ENCODE measurements around the gene CPB1.

The CPB1 gene

GRCh38 chr3:148825476-148825875, 2.1 kb upstream of the CPB1 start:
- TF ChIP-seq SPI1 (IDR thresholded peaks at IDR 0.05; ENCODE audit: low read depth, low read length), result no peak
- TF ChIP-seq POLR2AphosphoS5 (IDR thresholded peaks at IDR 0.05; ENCODE audit: low read depth, low read length), result no peak
- no peak for TF ChIP-seq POLR2A (IDR thresholded peaks at IDR 0.05; ENCODE audit: low read depth, low read length)
- TF ChIP-seq TAF1 (IDR thresholded peaks at IDR 0.05; ENCODE audit: low read depth, low read length), result no peak
- TF ChIP-seq POU2F2 (IDR thresholded peaks at IDR 0.05; ENCODE audit: low read depth, low read length), result no peak
- no peak for FAIRE-seq
- no peak for DNase-seq (ENCODE audit: insufficient read length, low spot score)

DNA sequence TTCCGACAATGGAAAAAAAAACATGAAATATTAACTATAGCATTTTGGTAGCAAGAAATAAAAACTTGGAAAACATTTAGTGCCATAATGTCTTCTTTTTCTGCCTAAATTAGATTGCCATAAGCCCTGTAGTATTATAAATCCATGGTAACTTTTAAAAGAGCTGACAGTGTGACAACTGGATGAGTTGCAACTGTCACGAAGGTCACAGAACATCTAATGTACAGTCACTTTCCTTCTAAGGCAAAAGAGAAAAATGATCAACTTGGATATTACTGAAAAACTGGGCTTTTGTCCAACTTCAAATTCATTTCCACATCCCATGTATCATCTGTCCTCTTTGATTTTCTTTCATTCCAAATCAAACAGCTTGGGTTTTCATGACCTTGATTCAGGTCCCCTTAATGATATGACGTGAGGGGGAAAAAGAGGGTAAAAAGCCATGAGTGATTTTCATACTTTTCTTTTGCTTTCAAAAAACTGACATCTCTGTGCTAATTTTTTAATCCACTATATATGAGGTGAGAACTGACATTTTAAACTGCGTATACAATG, 602 bp downstream of the CPB1 start:
- DNase-seq (ENCODE audit: insufficient read length, low spot score), result no peak
- FAIRE-seq, result no peak
- TF ChIP-seq POLR2A (IDR thresholded peaks at IDR 0.05; ENCODE audit: low read depth, low read length), result no peak
- TF ChIP-seq POLR2AphosphoS5 (IDR thresholded peaks at IDR 0.05; ENCODE audit: low read depth, low read length), result no peak
- no peak for TF ChIP-seq TAF1 (IDR thresholded peaks at IDR 0.05; ENCODE audit: low read depth, low read length)
- TF ChIP-seq POU2F2 (IDR thresholded peaks at IDR 0.05; ENCODE audit: low read depth, low read length), result no peak
- no peak for TF ChIP-seq PAX5 (IDR thresholded peaks at IDR 0.05; ENCODE audit: insufficient read depth, low read length, severe bottlenecking)

DNA sequence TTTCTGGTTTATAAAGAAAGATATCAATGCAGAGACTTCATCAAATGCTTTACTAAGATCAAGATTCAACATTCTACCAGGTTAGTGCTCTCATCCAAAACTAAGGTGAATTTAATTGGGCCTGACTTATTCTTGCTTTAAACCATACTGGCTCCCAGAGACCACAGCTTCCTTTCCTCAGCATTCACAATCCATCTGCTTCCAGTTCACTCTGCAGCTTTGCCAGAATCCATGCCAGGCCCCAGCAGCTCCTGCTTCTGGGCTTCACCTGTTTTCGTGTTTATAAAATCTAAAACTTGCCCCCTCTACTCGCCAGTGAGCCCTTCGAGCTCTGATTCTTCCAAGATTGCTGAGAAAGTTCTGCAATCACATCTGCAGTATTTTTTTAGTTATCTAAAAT, 2.3 kb downstream of the CPB1 start:
- TF ChIP-seq POLR2AphosphoS5 (IDR thresholded peaks at IDR 0.05; ENCODE audit: low read depth, low read length), result no peak
- TF ChIP-seq SPI1 (IDR thresholded peaks at IDR 0.05; ENCODE audit: low read depth, low read length), result no peak
- no peak for TF ChIP-seq PAX5 (IDR thresholded peaks at IDR 0.05; ENCODE audit: insufficient read depth, low read length, severe bottlenecking)
- no peak for TF ChIP-seq POLR2A (IDR thresholded peaks at IDR 0.05; ENCODE audit: low read depth, low read length)
- no peak for TF ChIP-seq POU2F2 (IDR thresholded peaks at IDR 0.05; ENCODE audit: low read depth, low read length)
- TF ChIP-seq TAF1 (IDR thresholded peaks at IDR 0.05; ENCODE audit: low read depth, low read length), result no peak
- DNase-seq (ENCODE audit: insufficient read length, low spot score) (no peak), FAIRE-seq (no peak)

DNA sequence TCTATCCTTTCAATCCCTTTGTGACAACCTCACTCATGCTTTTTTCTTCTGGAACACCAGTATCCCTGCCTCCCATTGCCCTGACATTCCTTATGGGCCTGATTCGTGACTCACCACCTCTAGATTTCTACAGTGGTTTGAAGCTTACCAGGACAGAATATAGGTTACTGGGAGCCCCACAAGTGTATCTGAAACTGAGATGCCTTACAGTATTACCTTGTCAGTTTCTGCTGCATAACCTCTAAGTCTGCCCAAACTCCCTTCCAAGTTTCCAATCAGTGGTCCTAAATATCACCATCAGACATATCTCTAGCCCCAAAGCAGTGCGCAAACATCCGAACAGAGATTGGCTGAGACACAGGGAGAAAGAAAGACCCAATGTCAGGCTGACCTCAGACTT, 5.6 kb downstream of the CPB1 start:
- FAIRE-seq (no peak), DNase-seq (ENCODE audit: insufficient read length, low spot score) (no peak)
- TF ChIP-seq SPI1 (IDR thresholded peaks at IDR 0.05; ENCODE audit: low read depth, low read length) (no peak), PAX5 (IDR thresholded peaks at IDR 0.05; ENCODE audit: insufficient read depth, low read length, severe bottlenecking) (no peak), TAF1 (IDR thresholded peaks at IDR 0.05; ENCODE audit: low read depth, low read length) (no peak), POU2F2 (IDR thresholded peaks at IDR 0.05; ENCODE audit: low read depth, low read length) (no peak), POLR2A (IDR thresholded peaks at IDR 0.05; ENCODE audit: low read depth, low read length) (no peak), POLR2AphosphoS5 (IDR thresholded peaks at IDR 0.05; ENCODE audit: low read depth, low read length) (no peak)

DNA sequence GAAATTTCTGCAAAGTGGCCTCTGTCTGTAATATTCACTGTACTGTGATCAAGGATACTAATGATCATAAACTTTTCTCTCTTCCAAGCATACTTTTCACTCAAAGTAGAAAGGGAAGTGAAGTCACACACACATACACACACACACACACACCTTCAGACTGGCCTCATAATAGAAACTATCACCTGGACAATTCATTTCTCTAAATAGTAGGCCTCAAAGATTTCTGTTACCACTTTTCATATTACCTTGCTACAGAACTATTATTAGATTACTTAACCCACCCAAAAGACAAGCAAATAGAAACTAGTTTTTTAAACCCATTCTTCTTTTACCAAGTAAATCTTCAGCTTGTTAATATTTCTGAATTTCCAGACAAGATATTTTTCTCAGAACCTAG, 12.2 kb downstream of the CPB1 start:
- TF ChIP-seq POU2F2 (IDR thresholded peaks at IDR 0.05; ENCODE audit: low read depth, low read length) (no peak), PAX5 (IDR thresholded peaks at IDR 0.05; ENCODE audit: insufficient read depth, low read length, severe bottlenecking) (no peak), TAF1 (IDR thresholded peaks at IDR 0.05; ENCODE audit: low read depth, low read length) (no peak), POLR2AphosphoS5 (IDR thresholded peaks at IDR 0.05; ENCODE audit: low read depth, low read length) (no peak), SPI1 (IDR thresholded peaks at IDR 0.05; ENCODE audit: low read depth, low read length) (no peak), POLR2A (IDR thresholded peaks at IDR 0.05; ENCODE audit: low read depth, low read length) (no peak)
- no peak for DNase-seq (ENCODE audit: insufficient read length, low spot score)
- FAIRE-seq, result peak; percentile 51

GRCh38 chr3:148840451-148840850, 12.8 kb downstream of the CPB1 start:
- FAIRE-seq, result no peak
- DNase-seq (ENCODE audit: insufficient read length, low spot score), result no peak
- TF ChIP-seq POU2F2 (IDR thresholded peaks at IDR 0.05; ENCODE audit: low read depth, low read length) (no peak), POLR2A (IDR thresholded peaks at IDR 0.05; ENCODE audit: low read depth, low read length) (no peak)

DNA sequence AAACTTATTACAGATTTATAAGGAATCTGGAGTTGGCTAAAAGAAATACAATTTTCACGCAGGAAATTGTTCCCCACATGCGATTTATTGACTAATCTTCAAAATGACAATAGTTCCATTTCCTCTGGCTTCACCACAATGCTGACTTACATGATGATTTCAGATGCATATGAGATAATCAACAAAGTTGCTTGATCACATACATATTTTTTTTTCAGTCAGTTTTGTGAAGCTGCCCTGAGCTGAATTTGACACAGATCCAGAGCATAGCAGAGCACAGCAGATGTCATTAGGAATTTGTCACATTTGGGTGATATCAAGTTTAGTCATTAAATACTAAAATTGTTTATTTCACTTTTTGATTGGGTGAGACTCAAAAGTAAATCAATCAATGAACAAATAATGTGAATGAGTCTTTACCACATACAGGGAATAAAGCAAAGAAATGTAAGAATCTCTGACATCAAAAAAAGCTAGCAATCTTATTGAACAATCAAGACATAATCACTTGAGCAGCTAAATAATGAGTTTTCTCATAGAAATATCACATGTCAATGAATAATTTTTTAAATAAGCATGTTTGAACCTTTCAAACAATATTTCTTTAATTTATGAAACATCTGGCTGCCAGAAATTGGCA, 18.3 kb downstream of the CPB1 start:
- DNase-seq (ENCODE audit: insufficient read length, low spot score) (no peak), FAIRE-seq (no peak)
- TF ChIP-seq SPI1 (IDR thresholded peaks at IDR 0.05; ENCODE audit: low read depth, low read length), result no peak
- no peak for TF ChIP-seq PAX5 (IDR thresholded peaks at IDR 0.05; ENCODE audit: insufficient read depth, low read length, severe bottlenecking)
- TF ChIP-seq POU2F2 (IDR thresholded peaks at IDR 0.05; ENCODE audit: low read depth, low read length), result no peak
- TF ChIP-seq POLR2AphosphoS5 (IDR thresholded peaks at IDR 0.05; ENCODE audit: low read depth, low read length), result no peak
- TF ChIP-seq TAF1 (IDR thresholded peaks at IDR 0.05; ENCODE audit: low read depth, low read length), result no peak
- no peak for TF ChIP-seq POLR2A (IDR thresholded peaks at IDR 0.05; ENCODE audit: low read depth, low read length)

DNA sequence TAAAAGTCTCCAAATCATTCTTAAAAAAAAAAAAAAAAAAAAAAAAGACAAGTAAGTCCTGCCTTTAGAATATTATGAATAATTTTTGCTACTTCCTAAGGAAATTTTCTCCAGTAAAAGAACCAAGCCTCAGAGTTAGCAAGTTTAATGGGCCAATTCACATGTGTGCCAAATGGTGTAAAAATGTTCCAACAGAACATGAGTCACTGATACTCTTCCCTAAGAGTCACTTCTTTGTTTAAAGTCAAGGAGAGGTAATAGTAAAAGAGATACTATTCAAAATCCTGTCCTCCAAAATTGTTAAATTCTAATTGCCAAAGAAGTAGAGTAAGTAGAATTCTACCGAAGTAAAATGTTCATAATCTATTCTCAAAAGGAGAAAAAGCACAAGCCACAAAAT, 19.7 kb downstream of the CPB1 start:
- DNase-seq (ENCODE audit: insufficient read length, low spot score) (no peak), FAIRE-seq (no peak)
- TF ChIP-seq POU2F2 (IDR thresholded peaks at IDR 0.05; ENCODE audit: low read depth, low read length) (no peak), POLR2A (IDR thresholded peaks at IDR 0.05; ENCODE audit: low read depth, low read length) (no peak), TAF1 (IDR thresholded peaks at IDR 0.05; ENCODE audit: low read depth, low read length) (no peak), SPI1 (IDR thresholded peaks at IDR 0.05; ENCODE audit: low read depth, low read length) (no peak), PAX5 (IDR thresholded peaks at IDR 0.05; ENCODE audit: insufficient read depth, low read length, severe bottlenecking) (no peak)

DNA sequence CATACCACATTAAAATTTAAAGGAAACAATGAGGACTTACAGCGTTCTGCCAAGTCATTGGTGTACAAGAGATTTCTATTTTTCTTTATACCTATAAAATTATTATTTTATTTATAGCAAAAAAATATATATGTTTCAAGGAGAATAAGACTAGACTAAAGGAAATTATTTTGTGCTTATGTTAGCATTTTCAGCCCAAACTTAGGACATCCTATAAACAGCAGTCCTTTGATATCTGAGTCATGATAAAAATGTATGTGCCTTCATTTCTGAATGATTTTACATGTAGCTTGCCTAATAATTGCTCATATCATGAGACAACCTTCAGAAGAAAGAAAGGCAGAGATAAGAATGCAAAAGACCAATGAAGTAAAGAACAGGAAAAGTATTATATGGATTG, 20.8 kb downstream of the CPB1 start:
- no peak for FAIRE-seq
- no peak for TF ChIP-seq POLR2A (IDR thresholded peaks at IDR 0.05; ENCODE audit: low read depth, low read length)
- no peak for TF ChIP-seq SPI1 (IDR thresholded peaks at IDR 0.05; ENCODE audit: low read depth, low read length)
- TF ChIP-seq TAF1 (IDR thresholded peaks at IDR 0.05; ENCODE audit: low read depth, low read length), result no peak
- no peak for TF ChIP-seq POLR2AphosphoS5 (IDR thresholded peaks at IDR 0.05; ENCODE audit: low read depth, low read length)
- DNase-seq (ENCODE audit: insufficient read length, low spot score), result no peak

- FAIRE-seq, result no peak
- no peak for TF ChIP-seq POU2F2 (IDR thresholded peaks at IDR 0.05; ENCODE audit: low read depth, low read length)
- DNase-seq (ENCODE audit: insufficient read length, low spot score), result no peak
These were observed 24.8 kb downstream of the CPB1 start for GRCh38 chr3:148852271-148852992.

Measured in GM12891 (cell line).